ENCODE data around the gene LRRC26.

The LRRC26 gene

GRCh38 chr9:137163805-137164204 lies 6.0 kb downstream of the LRRC26 start:
- H3K4me3 ChIP-seq (ENCODE audit: control insufficient read depth, low read depth, low read length) = no peak overlapping the region
- no peak for TF ChIP-seq CTCF (conservative IDR thresholded peaks at IDR 0.05; ENCODE audit: control insufficient read depth, insufficient read depth, low read depth, low read length)
- no peak for DNase-seq (ENCODE audit: low read depth)

GRCh38 chr9:137163365-137163715 lies 6.5 kb downstream of the LRRC26 start:
- no peak for TF ChIP-seq CTCF (conservative IDR thresholded peaks at IDR 0.05; ENCODE audit: control insufficient read depth, insufficient read depth, low read depth, low read length)
- no peak for DNase-seq (ENCODE audit: low read depth)
- no peak overlapping the region for H3K4me3 ChIP-seq (ENCODE audit: control insufficient read depth, low read depth, low read length)

GRCh38 chr9:137162505-137163364 lies 7.1 kb downstream of the LRRC26 start:
- no peak overlapping the region for H3K4me3 ChIP-seq (ENCODE audit: control insufficient read depth, low read depth, low read length)
- no peak for TF ChIP-seq CTCF (conservative IDR thresholded peaks at IDR 0.05; ENCODE audit: control insufficient read depth, insufficient read depth, low read depth, low read length)
- peak; percentile 12 for DNase-seq (ENCODE audit: low read depth)

- no peak for DNase-seq (ENCODE audit: low read depth)
- no peak for TF ChIP-seq CTCF (conservative IDR thresholded peaks at IDR 0.05; ENCODE audit: control insufficient read depth, insufficient read depth, low read depth, low read length)
These were observed 8.0 kb downstream of the LRRC26 start for GRCh38 chr9:137161558-137162486.

GRCh38 chr9:137160716-137161557 lies 8.9 kb downstream of the LRRC26 start:
- H3K4me3 ChIP-seq (ENCODE audit: control insufficient read depth, low read depth, low read length) = no peak overlapping the region
- no peak for DNase-seq (ENCODE audit: low read depth)
- TF ChIP-seq CTCF (conservative IDR thresholded peaks at IDR 0.05; ENCODE audit: control insufficient read depth, insufficient read depth, low read depth, low read length) = no peak

More at GRCh38 chr9:137161558-137162486, 8.0 kb downstream of the LRRC26 start:
- H3K4me3 ChIP-seq (ENCODE audit: control insufficient read depth, low read depth, low read length) = no peak overlapping the region

GRCh38 chr9:137160054-137160425 lies 9.8 kb downstream of the LRRC26 start:
- no peak for TF ChIP-seq CTCF (conservative IDR thresholded peaks at IDR 0.05; ENCODE audit: control insufficient read depth, insufficient read depth, low read depth, low read length)

More at GRCh38 chr9:137160054-137160425, 9.8 kb downstream of the LRRC26 start:
- no peak for DNase-seq (ENCODE audit: low read depth)
- no peak overlapping the region for H3K4me3 ChIP-seq (ENCODE audit: control insufficient read depth, low read depth, low read length)
